ENCODE measurements around the gene TGM2. TPM values are rescaled to one million over a fixed set of nuclear protein-coding genes. Genes with fewer than 3 reads are reported as not detected.

TGM2 gene
- total RNA-seq, 2 donors from 2014 or later, result 0.37 to 0.76 TPM

- H3K4me1 Mint-ChIP-seq, result peaks cover 3% of the 10 kb centered on the region
These were observed 17.9 kb downstream of the TGM2 start for GRCh38 chr20:38147163-38147562.

GRCh38 chr20:38146628-38147027 lies 18.4 kb downstream of the TGM2 start:
- ATAC-seq, result no peak
- Mint-ChIP-seq H3K36me3 (ENCODE audit: low read depth) (no peaks in the 10 kb centered on the region), H3K27me3 (peaks cover 21% of the 10 kb centered on the region), H3K4me1 (peaks cover 3% of the 10 kb centered on the region), H3K27ac (no peak overlapping the region), H3K4me3 (no peak overlapping the region)
- no peaks in the 10 kb centered on the region for H3K9me3 ChIP-seq (ENCODE audit: control insufficient read depth, low read length, poor library complexity, severe bottlenecking)
- DNase-seq, result no peak

More at GRCh38 chr20:38147163-38147562, 17.9 kb downstream of the TGM2 start:
- H3K27me3 Mint-ChIP-seq, result peaks cover 18% of the 10 kb centered on the region
- no peak for DNase-seq
- H3K9me3 ChIP-seq (ENCODE audit: control insufficient read depth, low read length, poor library complexity, severe bottlenecking), result no peaks in the 10 kb centered on the region
- H3K4me3 Mint-ChIP-seq, result no peak overlapping the region
- no peaks in the 10 kb centered on the region for H3K36me3 Mint-ChIP-seq (ENCODE audit: low read depth)
- no peak overlapping the region for H3K27ac Mint-ChIP-seq
- no peak for ATAC-seq

GRCh38 chr20:38146156-38146555 lies 18.9 kb downstream of the TGM2 start:
- H3K27me3 Mint-ChIP-seq, result peaks cover 21% of the 10 kb centered on the region
- no peak for DNase-seq
- no peak overlapping the region for H3K4me3 Mint-ChIP-seq
- H3K9me3 ChIP-seq (ENCODE audit: control insufficient read depth, low read length, poor library complexity, severe bottlenecking), result no peaks in the 10 kb centered on the region
- no peaks in the 10 kb centered on the region for H3K4me1 Mint-ChIP-seq
- no peak for ATAC-seq
- no peaks in the 10 kb centered on the region for H3K36me3 Mint-ChIP-seq (ENCODE audit: low read depth)
- H3K27ac Mint-ChIP-seq, result no peak overlapping the region

DNA sequence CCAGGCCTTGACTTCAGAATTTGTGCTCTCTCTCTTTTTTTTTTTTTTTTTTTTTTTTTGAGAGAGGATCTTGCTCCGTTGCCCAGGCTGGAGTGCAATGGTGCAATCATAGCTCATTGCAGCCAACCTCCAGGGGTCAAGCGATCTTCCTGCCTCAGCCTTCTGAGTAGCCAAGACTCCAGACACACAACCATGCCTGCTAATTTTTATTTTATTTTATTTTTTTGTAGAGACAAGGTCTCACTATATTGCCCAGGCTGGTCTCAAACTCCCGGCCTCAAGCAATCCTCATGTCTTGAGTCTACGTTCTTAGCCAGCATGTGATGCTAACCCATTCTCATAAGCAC lies 19.4 kb downstream of the TGM2 start:
- H3K9me3 ChIP-seq (ENCODE audit: control insufficient read depth, low read length, poor library complexity, severe bottlenecking), result no peaks in the 10 kb centered on the region
- Mint-ChIP-seq H3K27ac (no peak overlapping the region), H3K4me1 (no peaks in the 10 kb centered on the region), H3K27me3 (peaks cover 21% of the 10 kb centered on the region), H3K4me3 (no peak overlapping the region), H3K36me3 (ENCODE audit: low read depth) (no peaks in the 10 kb centered on the region)
- ATAC-seq (no peak), DNase-seq (no peak)

- Mint-ChIP-seq H3K27ac (no peak overlapping the region), H3K4me3 (no peak overlapping the region), H3K4me1 (no peaks in the 10 kb centered on the region), H3K36me3 (ENCODE audit: low read depth) (no peaks in the 10 kb centered on the region), H3K27me3 (peaks cover 21% of the 10 kb centered on the region)
- ATAC-seq, result no peak
- H3K9me3 ChIP-seq (ENCODE audit: control insufficient read depth, low read length, poor library complexity, severe bottlenecking), result no peaks in the 10 kb centered on the region
- no peak for DNase-seq
These were observed 19.9 kb downstream of the TGM2 start for GRCh38 chr20:38144974-38145728.

GRCh38 chr20:38144598-38144973 lies 20.5 kb downstream of the TGM2 start:
- Mint-ChIP-seq H3K27me3 (peaks cover 21% of the 10 kb centered on the region), H3K36me3 (ENCODE audit: low read depth) (no peaks in the 10 kb centered on the region), H3K4me1 (no peaks in the 10 kb centered on the region), H3K27ac (no peak overlapping the region), H3K4me3 (no peak overlapping the region)
- ATAC-seq (no peak), DNase-seq (no peak)
- no peaks in the 10 kb centered on the region for H3K9me3 ChIP-seq (ENCODE audit: control insufficient read depth, low read length, poor library complexity, severe bottlenecking)

DNA sequence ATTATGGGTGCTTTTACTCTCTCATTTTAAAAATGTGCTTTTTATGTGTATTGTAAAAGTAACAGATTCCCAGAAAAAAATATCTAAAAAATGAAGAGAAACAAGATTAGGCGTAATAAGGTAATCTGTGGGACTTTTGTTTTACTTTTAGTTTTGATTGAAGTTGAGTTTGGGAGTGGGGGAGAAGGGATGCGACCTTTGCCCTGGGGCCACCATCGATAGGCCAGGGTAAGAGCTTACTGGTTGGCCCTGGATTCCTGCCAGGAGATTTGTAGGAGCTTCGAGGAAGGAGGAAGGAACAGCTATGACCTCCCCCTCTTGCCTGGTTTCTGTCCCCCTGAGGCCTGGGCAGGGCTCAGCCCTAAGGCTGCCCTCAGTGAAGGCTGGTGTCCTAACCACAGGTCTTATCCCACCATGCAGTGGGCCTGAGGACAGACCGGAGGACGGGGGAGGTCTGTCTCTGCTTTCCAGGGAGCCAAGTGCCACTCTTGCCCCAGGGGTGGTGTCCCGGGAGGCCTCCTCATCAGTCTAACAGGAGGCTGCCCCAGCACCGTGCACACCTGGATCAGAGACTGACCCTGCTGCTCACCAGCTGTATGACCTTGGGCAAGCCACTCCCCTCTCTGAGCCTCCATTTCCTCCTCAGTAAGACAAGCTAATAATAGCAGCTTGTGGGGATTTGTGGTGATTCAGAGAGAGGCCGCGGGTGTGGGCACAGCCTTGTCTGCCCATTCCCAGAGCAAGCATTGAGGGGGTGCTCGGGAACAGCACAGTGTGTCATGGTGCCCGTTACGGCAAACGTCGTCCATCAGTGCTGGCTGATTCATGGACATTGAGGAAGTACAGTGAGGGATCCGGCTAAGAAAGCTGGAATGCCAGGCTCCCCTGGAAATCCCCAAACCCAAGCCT lies 21.2 kb downstream of the TGM2 start:
- no peak overlapping the region for H3K27ac Mint-ChIP-seq
- H3K9me3 ChIP-seq (ENCODE audit: control insufficient read depth, low read length, poor library complexity, severe bottlenecking), result no peaks in the 10 kb centered on the region
- H3K4me1 Mint-ChIP-seq, result no peaks in the 10 kb centered on the region
- H3K27me3 Mint-ChIP-seq, result peaks cover 23% of the 10 kb centered on the region
- no peaks in the 10 kb centered on the region for H3K36me3 Mint-ChIP-seq (ENCODE audit: low read depth)
- no peak for ATAC-seq
- no peak for DNase-seq
- no peak overlapping the region for H3K4me3 Mint-ChIP-seq

- ATAC-seq (no peak), DNase-seq (no peak)
- no peak overlapping the region for H3K4me3 Mint-ChIP-seq
- H3K36me3 Mint-ChIP-seq (ENCODE audit: low read depth), result no peaks in the 10 kb centered on the region
- H3K9me3 ChIP-seq (ENCODE audit: control insufficient read depth, low read length, poor library complexity, severe bottlenecking), result no peaks in the 10 kb centered on the region
- peaks cover 17% of the 10 kb centered on the region for H3K27me3 Mint-ChIP-seq
- H3K4me1 Mint-ChIP-seq, result no peaks in the 10 kb centered on the region
- H3K27ac Mint-ChIP-seq, result no peak overlapping the region
These were observed 21.8 kb downstream of the TGM2 start for GRCh38 chr20:38143238-38143645.

GRCh38 chr20:38141889-38142494 lies 23.1 kb downstream of the TGM2 start:
- Mint-ChIP-seq H3K27ac (no peak overlapping the region), H3K36me3 (ENCODE audit: low read depth) (no peaks in the 10 kb centered on the region), H3K4me3 (no peak overlapping the region), H3K4me1 (no peaks in the 10 kb centered on the region), H3K27me3 (peaks cover 10% of the 10 kb centered on the region)
- H3K9me3 ChIP-seq (ENCODE audit: control insufficient read depth, low read length, poor library complexity, severe bottlenecking), result no peaks in the 10 kb centered on the region
- ATAC-seq (no peak), DNase-seq (no peak)

DNA sequence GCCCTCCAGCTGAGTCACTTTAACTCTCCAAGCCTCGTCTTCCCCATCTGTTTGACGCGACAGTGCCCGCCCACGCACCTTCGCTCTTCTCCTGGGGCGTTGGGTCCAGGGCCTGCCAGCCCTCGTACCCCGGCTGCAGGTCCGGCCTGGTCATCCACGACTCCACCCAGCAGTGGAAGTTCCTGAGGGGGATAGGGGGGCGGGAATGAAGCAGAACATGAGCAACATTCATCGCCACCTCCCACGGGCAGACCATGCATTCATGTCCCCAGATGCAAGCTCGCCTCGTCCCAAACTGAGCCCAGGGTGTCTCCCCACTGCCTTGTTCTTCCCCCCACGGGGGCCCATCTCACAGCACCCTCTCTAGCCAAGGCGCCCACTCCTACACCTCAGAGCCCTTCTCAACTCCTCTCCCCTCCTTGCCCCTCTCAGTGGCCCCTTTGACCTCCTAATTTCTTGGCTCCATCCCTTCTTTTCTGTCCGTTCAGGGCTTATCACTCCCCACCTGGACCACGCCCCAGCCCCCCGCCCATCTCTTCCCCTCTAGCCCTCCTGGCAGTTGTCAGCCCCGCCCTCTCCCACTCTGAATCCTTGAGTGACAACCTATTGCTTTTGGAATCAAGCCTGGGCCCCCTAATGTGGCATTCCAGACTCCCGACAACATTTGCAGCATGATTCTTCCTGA lies 23.7 kb downstream of the TGM2 start:
- Mint-ChIP-seq H3K36me3 (ENCODE audit: low read depth) (no peaks in the 10 kb centered on the region), H3K4me1 (no peaks in the 10 kb centered on the region), H3K27ac (no peak overlapping the region)

GRCh38 chr20:38139977-38140753 lies 24.9 kb downstream of the TGM2 start:
- H3K36me3 Mint-ChIP-seq (ENCODE audit: low read depth), result no peaks in the 10 kb centered on the region
- DNase-seq, result no peak
- H3K9me3 ChIP-seq (ENCODE audit: control insufficient read depth, low read length, poor library complexity, severe bottlenecking), result no peaks in the 10 kb centered on the region
- no peak overlapping the region for H3K27ac Mint-ChIP-seq
- peaks cover 10% of the 10 kb centered on the region for H3K27me3 Mint-ChIP-seq
- no peak for ATAC-seq
- no peaks in the 10 kb centered on the region for H3K4me1 Mint-ChIP-seq
- H3K4me3 Mint-ChIP-seq, result no peak overlapping the region

More for the DNA sequence above, 23.7 kb downstream of the TGM2 start:
- peaks cover 10% of the 10 kb centered on the region for H3K27me3 Mint-ChIP-seq
- DNase-seq, result no peak
- no peak overlapping the region for H3K4me3 Mint-ChIP-seq
- no peaks in the 10 kb centered on the region for H3K9me3 ChIP-seq (ENCODE audit: control insufficient read depth, low read length, poor library complexity, severe bottlenecking)
- no peak for ATAC-seq

DNA sequence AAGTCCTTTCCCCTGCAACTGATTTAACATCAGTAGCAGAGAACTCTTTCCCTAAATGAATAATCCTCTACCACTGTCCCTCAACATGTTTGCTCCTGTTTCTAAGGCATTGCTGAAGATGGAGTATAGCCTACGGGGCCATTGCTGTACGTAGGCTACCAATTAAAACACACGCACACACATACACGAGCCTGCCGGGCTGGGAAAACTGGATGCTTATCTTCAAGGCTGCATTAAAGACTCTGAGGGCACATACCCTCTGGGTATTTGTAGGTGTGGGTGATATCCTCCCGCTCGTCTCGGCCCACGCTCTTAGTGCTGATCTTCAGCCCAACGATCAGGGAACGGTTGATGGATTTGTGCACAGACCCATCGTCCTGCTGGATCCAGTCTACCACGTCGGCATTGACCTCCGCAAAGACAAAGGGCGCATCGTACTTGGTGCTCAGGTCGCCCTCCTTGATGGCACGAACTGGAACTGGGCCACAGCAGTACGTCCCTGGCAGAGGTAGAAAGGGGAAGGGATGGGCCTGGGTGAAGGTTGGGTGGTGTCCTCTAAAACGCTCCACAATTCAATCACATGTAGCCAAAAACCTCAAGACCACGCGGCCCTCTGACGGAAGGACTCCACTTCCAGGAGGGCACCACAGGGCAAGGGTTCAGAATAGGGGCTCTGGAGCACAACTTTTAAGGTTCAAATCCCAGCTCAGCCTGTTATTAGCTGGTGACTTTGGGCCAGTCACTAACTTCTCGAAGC lies 25.7 kb downstream of the TGM2 start:
- no peaks in the 10 kb centered on the region for H3K9me3 ChIP-seq (ENCODE audit: control insufficient read depth, low read length, poor library complexity, severe bottlenecking)
- no peak overlapping the region for H3K27ac Mint-ChIP-seq
- DNase-seq (no peak), ATAC-seq (no peak)
- H3K4me1 Mint-ChIP-seq, result peaks cover 4% of the 10 kb centered on the region
- no peak overlapping the region for H3K4me3 Mint-ChIP-seq
- H3K36me3 Mint-ChIP-seq (ENCODE audit: low read depth), result no peaks in the 10 kb centered on the region
- peaks cover 10% of the 10 kb centered on the region for H3K27me3 Mint-ChIP-seq
